HG03342 (cell line): ENCODE data around the gene GAS7.

ENCODE experiments used
- ATAC-seq: cut with Tn5 transposase; IDR thresholded peaks from one replicate; pipeline ENCODE4 v1.9.1; 2021; ENCODE audit warnings: mild to moderate bottlenecking, moderate library complexity; ENCODE audit not compliant: unreplicated experiment

The GAS7 gene

DNA sequence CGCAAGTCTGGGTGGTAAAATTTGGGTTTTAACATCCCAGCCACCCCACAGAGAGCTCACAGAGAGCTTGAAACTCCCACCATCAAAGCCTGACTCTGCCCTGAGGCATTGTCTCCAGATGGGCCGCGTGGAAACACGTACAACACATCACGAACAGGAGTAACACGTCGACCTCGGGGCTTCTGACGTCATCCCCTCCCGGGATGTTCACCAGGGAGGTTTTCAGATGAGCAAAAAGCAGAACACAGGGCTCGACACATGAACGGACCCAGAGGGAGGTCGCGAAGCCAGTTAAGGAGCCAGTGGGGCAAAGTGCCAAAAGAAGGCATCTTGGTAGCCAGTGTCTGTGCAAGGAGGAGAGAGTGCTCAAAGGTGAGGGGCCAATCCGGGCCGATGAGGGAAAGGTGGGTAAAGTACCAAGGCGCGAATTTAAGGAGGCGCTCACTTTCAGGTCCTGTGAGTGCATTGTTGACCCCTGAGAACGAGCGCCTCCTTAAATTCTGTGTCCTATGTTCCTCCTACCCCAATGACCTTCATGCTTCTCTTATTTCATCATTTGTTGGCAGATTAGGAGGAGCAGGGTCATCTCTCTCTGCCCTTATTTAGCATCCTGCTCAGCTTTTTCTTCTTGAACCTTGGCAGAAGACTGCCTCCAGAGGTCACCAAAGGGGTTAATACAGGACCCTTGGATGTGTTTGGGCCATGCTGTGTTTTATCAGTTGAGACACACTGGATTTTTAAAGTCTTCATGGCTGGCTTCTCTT lies 298.9 kb downstream of the GAS7 start:
- ATAC-seq = no peak

GRCh38 chr17:9898812-9899211 lies 299.6 kb downstream of the GAS7 start:
- ATAC-seq = no peak

- ATAC-seq = no peak
Observed at GRCh38 chr17:9897372-9897968, 300.9 kb downstream of the GAS7 start.

GRCh38 chr17:9895923-9896322 lies 302.5 kb downstream of the GAS7 start:
- no peak for ATAC-seq

DNA sequence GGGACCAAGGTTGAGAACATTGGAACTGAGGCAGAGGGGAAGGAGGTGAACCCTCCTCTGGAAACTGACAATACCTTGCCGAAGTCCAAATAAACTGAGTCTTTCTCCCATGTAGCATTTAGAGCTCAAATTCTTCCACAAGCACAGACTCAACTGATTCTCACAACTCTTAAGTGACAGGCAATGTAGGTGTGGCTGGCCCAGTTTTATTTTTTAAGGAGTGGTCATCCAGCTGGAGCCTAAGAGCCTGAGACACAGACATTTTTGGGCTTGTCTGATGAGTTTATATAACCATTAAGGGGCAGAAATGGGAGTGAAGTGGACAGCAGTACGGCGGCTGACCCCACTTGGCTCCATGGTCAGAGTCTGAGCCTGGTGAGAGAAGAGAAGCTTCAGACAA lies 304.2 kb downstream of the GAS7 start:
- no peak for ATAC-seq

- ATAC-seq = no peak
Observed at GRCh38 chr17:9893411-9894012, 304.9 kb downstream of the GAS7 start.

GRCh38 chr17:9890124-9890523 lies 308.3 kb downstream of the GAS7 start:
- no peak for ATAC-seq

DNA sequence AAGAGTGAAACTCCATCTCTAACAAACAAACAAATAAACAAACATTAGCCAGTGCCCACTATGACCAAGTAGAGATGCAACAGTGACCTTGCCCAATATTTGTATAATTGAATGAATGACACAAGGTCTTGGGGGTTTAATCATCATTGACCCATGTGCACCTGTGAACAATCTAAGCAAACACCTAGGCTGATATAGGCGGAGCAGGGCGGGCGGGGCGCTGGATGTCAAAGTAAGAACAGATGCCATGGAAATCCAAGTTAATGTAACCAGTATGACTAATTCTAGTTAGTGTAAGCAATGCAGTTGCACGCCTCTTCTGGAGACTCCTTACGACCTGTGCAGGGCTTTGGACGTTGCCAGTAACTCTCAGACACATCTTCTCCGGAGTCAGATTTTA lies 310.9 kb downstream of the GAS7 start:
- no peak for ATAC-seq

DNA sequence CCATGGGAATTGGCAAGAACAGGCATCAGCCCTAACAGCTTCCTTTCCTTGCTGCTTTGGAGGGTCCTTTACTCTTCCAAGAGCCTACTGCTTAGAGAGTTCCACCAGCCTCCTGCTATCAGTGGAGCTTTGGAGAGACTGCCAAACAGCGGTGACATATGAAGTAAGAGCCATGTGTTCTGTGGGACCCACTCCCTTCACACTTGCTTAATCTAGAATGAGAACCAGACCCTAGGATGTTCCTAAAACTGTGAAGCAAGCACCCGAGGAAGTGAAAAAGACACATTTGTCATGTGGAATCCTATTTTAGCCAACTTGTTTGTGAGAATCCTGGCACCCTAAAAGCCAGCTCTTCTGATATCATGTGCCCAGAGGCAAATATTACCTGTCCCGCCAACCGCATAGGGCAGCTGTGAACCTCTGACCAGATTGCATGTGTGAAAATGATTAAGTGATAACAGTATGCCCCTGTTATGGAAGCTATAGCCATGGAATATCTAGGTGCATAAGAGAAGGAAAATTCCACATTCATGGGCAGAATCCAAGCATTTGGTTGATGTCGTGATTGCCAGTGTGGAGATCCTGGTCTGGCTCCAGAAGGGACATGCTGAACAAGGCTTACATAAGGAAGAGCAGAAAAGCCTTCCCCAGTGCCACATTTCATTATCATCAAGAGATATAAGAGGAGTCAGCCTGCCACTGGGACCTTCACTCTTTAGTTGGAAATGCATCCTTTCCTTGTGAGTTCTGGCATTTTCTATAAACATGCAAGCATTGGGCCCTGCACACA lies 312.1 kb downstream of the GAS7 start:
- no peak for ATAC-seq

- ATAC-seq = no peak
Observed at GRCh38 chr17:9883451-9883850, 315.0 kb downstream of the GAS7 start.

GRCh38 chr17:9880582-9880999 lies 317.8 kb downstream of the GAS7 start:
- ATAC-seq = no peak

DNA sequence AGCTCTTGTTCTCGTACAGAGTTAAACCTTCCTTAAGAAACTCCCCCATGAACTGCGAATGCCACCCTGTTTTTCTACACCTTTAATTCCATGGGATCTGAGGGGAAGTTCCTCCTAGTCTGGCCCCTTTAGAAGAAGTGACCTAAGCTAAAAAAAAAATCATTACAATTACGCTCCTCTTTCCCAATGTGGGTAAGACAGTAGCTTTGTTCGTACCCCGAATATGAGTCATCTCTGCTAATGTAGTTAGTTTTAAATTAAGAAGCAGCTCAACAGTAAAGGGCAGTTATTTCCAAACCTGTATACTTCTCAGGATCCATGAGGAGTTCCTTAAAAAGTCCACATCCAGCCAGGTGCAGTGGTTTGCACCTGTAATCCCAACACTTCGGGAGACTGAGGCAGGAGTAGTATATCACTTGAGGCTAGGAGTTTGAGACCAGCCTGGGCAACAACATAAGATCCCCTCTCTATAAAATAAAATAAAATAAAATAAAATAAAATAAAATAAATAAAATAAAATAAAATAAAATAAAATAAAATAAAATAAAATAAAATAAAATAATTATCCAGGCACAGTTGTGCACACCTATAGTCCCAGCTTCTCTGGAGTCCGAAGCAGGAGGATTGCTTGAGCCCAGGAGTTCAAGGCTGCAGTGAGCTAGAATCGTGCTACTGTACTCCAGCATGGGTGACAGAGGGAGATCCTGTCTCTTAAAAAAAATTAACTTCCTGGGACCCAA lies 319.4 kb downstream of the GAS7 start:
- ATAC-seq = no peak

DNA sequence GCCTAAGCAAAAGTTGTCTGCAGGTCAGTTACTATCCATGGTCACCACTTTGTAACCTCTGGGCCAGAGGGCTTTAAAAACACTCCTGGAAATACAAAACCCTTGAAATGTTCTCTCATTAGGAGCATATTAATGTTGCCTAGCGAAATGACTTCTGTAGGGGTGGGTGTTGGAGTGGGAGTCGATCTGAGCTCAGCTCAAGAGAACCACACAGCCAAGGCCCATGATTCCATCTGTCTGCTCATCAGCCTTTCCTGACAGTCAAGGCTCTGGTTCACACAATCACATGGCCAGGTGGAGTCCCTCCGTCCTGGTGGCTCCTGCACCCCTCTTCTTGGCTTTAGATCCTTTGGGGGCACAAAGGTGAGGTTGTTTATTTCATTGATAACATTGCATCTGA lies 320.1 kb downstream of the GAS7 start:
- ATAC-seq = no peak

GRCh38 chr17:9875441-9875840 lies 323.0 kb downstream of the GAS7 start:
- ATAC-seq = no peak

- ATAC-seq = no peak
Observed at GRCh38 chr17:9874722-9875121, 323.7 kb downstream of the GAS7 start.

DNA sequence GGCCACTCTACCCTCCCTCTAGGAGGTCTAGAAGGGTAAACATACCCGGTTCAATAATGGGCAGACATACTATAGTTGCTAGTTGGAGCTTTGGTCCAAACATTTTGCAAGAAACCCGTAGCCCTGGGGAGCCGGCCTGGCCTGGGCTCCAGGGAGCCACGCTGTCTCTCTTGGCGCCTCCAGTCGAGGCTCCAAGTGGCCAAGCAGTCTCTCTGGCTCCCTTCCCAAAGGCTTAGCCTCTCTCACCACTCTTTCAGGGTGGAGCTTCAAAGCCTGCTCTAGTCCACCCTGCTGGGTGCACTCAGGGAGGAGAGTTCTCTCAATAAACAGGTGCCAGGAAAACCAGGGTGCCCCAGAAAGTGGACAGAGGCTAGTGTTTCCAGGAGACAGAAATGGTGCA lies 325.6 kb downstream of the GAS7 start:
- ATAC-seq = no peak

DNA sequence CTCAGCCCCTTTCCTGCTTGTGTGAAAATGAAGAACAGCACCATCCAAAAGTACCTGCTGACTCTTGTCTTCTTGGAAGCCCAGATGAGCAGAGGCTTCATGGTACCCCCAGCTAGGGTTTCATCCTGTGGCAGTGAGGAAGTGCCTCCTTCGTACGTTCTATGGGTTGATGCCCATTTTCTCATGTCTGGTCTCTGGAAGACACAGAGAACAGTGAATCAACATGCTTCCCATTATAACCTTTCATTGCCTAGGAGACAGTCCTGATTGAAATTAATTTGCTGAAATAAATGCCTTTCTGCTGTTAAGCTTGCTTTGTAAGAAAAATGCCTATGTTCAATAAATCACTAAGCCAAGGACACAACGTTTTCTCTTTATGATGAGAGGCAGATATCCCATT lies 329.9 kb downstream of the GAS7 start:
- ATAC-seq = no peak

GRCh38 chr17:9865586-9865985 lies 332.8 kb downstream of the GAS7 start:
- ATAC-seq = no peak

GRCh38 chr17:9862949-9863348 lies 335.5 kb downstream of the GAS7 start:
- ATAC-seq = no peak

DNA sequence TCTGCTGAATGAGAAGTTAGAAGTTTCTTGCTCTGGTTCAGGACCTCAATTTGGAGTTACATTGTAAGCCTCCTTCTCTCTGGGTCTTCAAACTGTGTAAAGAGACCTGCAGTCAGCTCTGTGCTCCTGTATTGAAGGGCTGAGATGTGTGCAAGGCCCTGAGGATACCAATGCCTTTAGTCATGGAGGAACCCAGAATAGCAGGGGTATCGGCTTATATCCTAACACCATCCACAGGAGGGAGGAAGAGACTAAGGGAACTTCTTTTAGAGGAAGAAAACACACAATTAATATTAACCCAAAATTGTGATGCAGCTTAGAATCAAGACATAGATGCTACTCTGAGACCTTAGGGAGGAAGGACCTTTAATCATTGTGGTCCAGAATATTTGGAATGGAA lies 336.2 kb downstream of the GAS7 start:
- ATAC-seq = no peak

DNA sequence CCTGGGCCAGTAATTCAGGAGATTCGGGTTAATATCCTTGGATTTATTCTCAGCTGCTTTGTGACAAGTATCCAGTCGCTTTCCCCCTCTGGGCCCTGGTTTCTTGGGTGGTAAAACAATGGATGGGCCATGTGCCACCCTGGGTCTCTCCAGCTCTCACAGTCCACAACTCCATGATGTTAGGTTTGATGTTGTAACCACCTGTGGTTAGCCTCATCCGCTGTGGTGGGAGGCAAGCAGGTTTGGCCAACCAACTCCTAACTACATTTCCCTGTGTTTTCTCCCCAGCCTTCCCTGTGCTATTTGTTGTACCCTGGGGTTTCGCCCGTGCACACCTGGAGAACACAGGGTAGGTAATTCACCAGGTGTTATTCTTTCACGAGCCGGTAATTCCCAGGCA lies 337.6 kb downstream of the GAS7 start:
- no peak for ATAC-seq
